ENCODE measurements around the gene POLK. TPM values are rescaled to one million over a fixed set of nuclear protein-coding genes. Genes with fewer than 3 reads are reported as not detected.
A peak's percentile ranks its signal among the peaks of the same experiment; 100 is the strongest.

POLK gene
- total and polyA plus RNA-seq, 11 donors, result 5.2 to 28.8 (median 19.9) TPM

- no peaks in the 10 kb centered on the region for H3K27me3 ChIP-seq
Measured at GRCh38 chr5:75522025-75522424, 10.3 kb downstream of the POLK start.

GRCh38 chr5:75522542-75522941 lies 10.9 kb downstream of the POLK start:
- H3K4me1 ChIP-seq, result peaks cover 0 to 44% (median 0%) of the 10 kb centered on the region in 12 donors
- 98 to 100% (median 99%) methylated on average over 1 of the region's 1 CpG for WGBS, 4 donors
- no peaks in the 10 kb centered on the region for H3K27me3 ChIP-seq
- ATAC-seq (no peak), DNase-seq (no peak)
- no peak for TF ChIP-seq POLR2A (IDR thresholded peaks at IDR 0.05)
- TF ChIP-seq CTCF (IDR thresholded peaks at IDR 0.05), result no peak
- intact Hi-C loops (cut with DNase I), result no loop called here
- H3K36me3 ChIP-seq, result peaks cover 0 to 8% (median 0%) of the 10 kb centered on the region in 9 donors
- no peak overlapping the region for H3K4me3 ChIP-seq
- peaks cover 0 to 34% (median 17%) of the 10 kb centered on the region in 12 donors for H3K9me3 ChIP-seq
- H3K27ac ChIP-seq, result no peak overlapping the region

More at GRCh38 chr5:75522025-75522424, 10.3 kb downstream of the POLK start:
- Histone ChIP-seq H3K9me3 (peaks cover 0 to 34% (median 17%) of the 10 kb centered on the region in 12 donors), H3K36me3 (peaks cover 0 to 8% (median 0%) of the 10 kb centered on the region in 9 donors), H3K4me1 (peaks cover 0 to 42% (median 0%) of the 10 kb centered on the region in 12 donors), H3K4me3 (no peak overlapping the region), H3K27ac (no peak overlapping the region)
- DNase-seq, result no peak
- ATAC-seq, result no peak
- intact Hi-C loops (cut with DNase I), result no loop called here
- TF ChIP-seq CTCF (IDR thresholded peaks at IDR 0.05), result no peak
- TF ChIP-seq POLR2A (IDR thresholded peaks at IDR 0.05), result no peak

GRCh38 chr5:75523275-75523674 lies 11.6 kb downstream of the POLK start:
- no peak for DNase-seq
- Histone ChIP-seq H3K4me1 (peaks cover 0 to 42% (median 0%) of the 10 kb centered on the region in 12 donors), H3K27me3 (no peaks in the 10 kb centered on the region), H3K36me3 (peaks cover 0 to 8% (median 0%) of the 10 kb centered on the region in 9 donors), H3K9me3 (peaks cover 0 to 30% (median 17%) of the 10 kb centered on the region in 12 donors), H3K27ac (no peak overlapping the region), H3K4me3 (no peak overlapping the region)
- no peak for ATAC-seq
- intact Hi-C loops (cut with DNase I), result no loop called here
- WGBS, 4 donors, result 92 to 100% (median 99%) methylated on average over 1 of the region's 1 CpG
- TF ChIP-seq CTCF (IDR thresholded peaks at IDR 0.05), result no peak
- no peak for TF ChIP-seq POLR2A (IDR thresholded peaks at IDR 0.05)

GRCh38 chr5:75524071-75524470 lies 12.4 kb downstream of the POLK start:
- DNase-seq (no peak), ATAC-seq (no peak)
- no peaks in the 10 kb centered on the region for H3K27me3 ChIP-seq
- H3K4me3 ChIP-seq, result no peak overlapping the region
- intact Hi-C loops (cut with DNase I), result no loop called here
- TF ChIP-seq POLR2A (IDR thresholded peaks at IDR 0.05), result no peak
- TF ChIP-seq CTCF (IDR thresholded peaks at IDR 0.05), result no peak
- peaks cover 0 to 29% (median 17%) of the 10 kb centered on the region in 12 donors for H3K9me3 ChIP-seq
- H3K36me3 ChIP-seq, result peaks cover 0 to 8% (median 0%) of the 10 kb centered on the region in 9 donors
- peak overlapping the region in 1 of 12 donors; percentile 15 for H3K27ac ChIP-seq
- peaks cover 0 to 42% (median 0%) of the 10 kb centered on the region in 12 donors for H3K4me1 ChIP-seq
- WGBS, 4 donors, result 80 to 87% (median 86%) methylated on average over 3 of the region's 3 CpGs

All from heart left ventricle (tissue), 16 donors.